ENCODE results near the gene DPEP2.
"Not testable (repeated sequence)": the region's sequence is repeated elsewhere in the genome, so short reads cannot be mapped to it uniquely, and the experiment has no call there.

Gene DPEP2

GRCh38 chr16:67972285-67972684 lies 27.0 kb downstream of the DPEP2 start:
- not testable (repeated sequence) for DNase-seq

- no peak for DNase-seq
Observed at GRCh38 chr16:67971111-67971510, 28.2 kb downstream of the DPEP2 start.

- no peak for DNase-seq
Observed at GRCh38 chr16:67969254-67970039, 29.8 kb downstream of the DPEP2 start.

- peak; percentile 41 for DNase-seq
Observed at GRCh38 chr16:67968400-67969253, 30.7 kb downstream of the DPEP2 start, which contains the start of gene SLC12A4. SLC12A4 (minus strand) TSS chr16:67968637; CDS start chr16:67968553, 84 bp downstream.

- no peak for DNase-seq
Observed at GRCh38 chr16:67967958-67968399, 31.3 kb downstream of the DPEP2 start.

- DNase-seq: no peak
Observed at GRCh38 chr16:67967183-67967957, 31.9 kb downstream of the DPEP2 start.

GRCh38 chr16:67966549-67967182 lies 32.6 kb downstream of the DPEP2 start:
- no peak for DNase-seq

GRCh38 chr16:67965668-67966548 lies 33.4 kb downstream of the DPEP2 start:
- DNase-seq: no peak

GRCh38 chr16:67964477-67965131 lies 34.7 kb downstream of the DPEP2 start:
- DNase-seq: no peak

GRCh38 chr16:67963662-67964321 lies 35.5 kb downstream of the DPEP2 start:
- DNase-seq: no peak

- no peak for DNase-seq
Observed at GRCh38 chr16:67963292-67963661, 36.0 kb downstream of the DPEP2 start.

GRCh38 chr16:67962135-67962534 lies 37.1 kb downstream of the DPEP2 start:
- no peak for DNase-seq

- DNase-seq: peak; percentile 93
Observed at GRCh38 chr16:67961551-67961957, 37.7 kb downstream of the DPEP2 start.

- no peak for DNase-seq
Observed at GRCh38 chr16:67959536-67960329, 39.6 kb downstream of the DPEP2 start.

GRCh38 chr16:67957622-67958021 lies 41.7 kb downstream of the DPEP2 start:
- DNase-seq: no peak

GRCh38 chr16:67954421-67955196 lies 44.7 kb downstream of the DPEP2 start:
- DNase-seq: no peak

- DNase-seq: no peak
Observed at GRCh38 chr16:67953641-67954375, 45.5 kb downstream of the DPEP2 start.

- no peak for DNase-seq
Observed at GRCh38 chr16:67951485-67951884, 47.8 kb downstream of the DPEP2 start.
